Activated B cell treated with CpG ODN at 0.5 μM for 24 hours (primary cell): ENCODE data around the gene CDK8. TPM values are rescaled to one million over a fixed set of nuclear protein-coding genes. Genes with fewer than 3 reads are reported as not detected.
"Not testable (repeated sequence)": the region's sequence is repeated elsewhere in the genome, so short reads cannot be mapped to it uniquely, and the experiment has no call there.

Experiments used
- ATAC-seq: fragments of 200-7000 bp; cut with Tn5 transposase; one replicate; pipeline ENCODE4 v1.10.0; 2021; ENCODE audit warnings: low read depth, mild to moderate bottlenecking, moderate library complexity
- CTCF ChIA-PET: fragments of 350-600 bp; sonication (Branson Sonifier 250); formaldehyde crosslinking; loops from one replicate; lab custom pipeline; 2021; ENCODE audit warnings: antibody characterized with exemption; lab: Charles Lee
- POLR2A ChIA-PET: fragments of 350-600 bp; sonication (Branson Sonifier 250); formaldehyde crosslinking; loops from one replicate; lab custom pipeline; 2021; ENCODE audit warnings: antibody characterized with exemption; lab: Charles Lee
- DNase-seq: peaks from one replicate; pipeline ENCODE4 v3.0.0; 2022
- H3K27ac Mint-ChIP-seq: one replicate; pipeline ENCODE4 v1.8.0; 2020; ENCODE audit warnings: mixed read lengths
- H3K27me3 Mint-ChIP-seq: one replicate; pipeline ENCODE4 v1.8.0; 2021; ENCODE audit warnings: mixed read lengths
- H3K36me3 Mint-ChIP-seq: one replicate; pipeline ENCODE4 v1.8.0; 2021; ENCODE audit warnings: low read depth, mixed read lengths
- H3K4me1 Mint-ChIP-seq: one replicate; pipeline ENCODE4 v1.8.0; 2021; ENCODE audit warnings: mixed read lengths
- H3K4me3 Mint-ChIP-seq: one replicate; pipeline ENCODE4 v1.8.0; 2020; ENCODE audit warnings: mild to moderate bottlenecking, mixed read lengths
- H3K9me3 Mint-ChIP-seq: one replicate; pipeline ENCODE4 v1.8.0; 2020; ENCODE audit warnings: mixed read lengths
- intact Hi-C: fragments of 100-400 bp; cut with micrococcal nuclease; formaldehyde crosslinking; loops from one replicate; pipeline ENCODE4 v1.15.1; 2024
- total RNA-seq: library from RNA; stranded (reverse); gene quantifications from 2 replicates; pipeline ENCODE4 v1.2.3, GENCODE V29; 2022
- TF ChIP-seq, protein P1 (sequence below): fragments of 200-600 bp; IDR thresholded peaks from one replicate; pipeline ENCODE4 v1.8.0; 2022; ENCODE audit warnings: antibody characterized with exemption, mild to moderate bottlenecking

The CDK8 gene
- total RNA-seq, 1 donor from 2014 or later = 12.8 TPM

DNA sequence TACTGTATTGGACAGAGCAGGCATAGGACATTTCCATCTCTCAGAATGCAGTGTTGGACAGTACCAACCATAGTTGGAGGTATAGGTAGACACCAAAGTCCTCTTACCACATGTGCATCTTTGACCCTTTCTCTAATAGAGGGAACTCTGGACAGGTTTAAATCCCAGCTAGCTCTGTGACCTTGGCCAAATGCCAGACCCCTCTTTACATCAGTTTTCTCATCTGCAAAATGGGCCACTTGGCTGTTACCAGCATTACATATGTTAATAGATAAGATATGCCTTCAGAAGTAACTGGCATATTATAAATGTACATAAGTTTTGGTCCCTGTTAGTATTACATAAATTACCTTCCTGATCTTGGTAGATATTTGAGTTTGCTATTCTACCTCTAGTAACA, 54.3 kb downstream of the CDK8 start:
- DNase-seq (no peak), ATAC-seq (no peak)
- H3K36me3 Mint-ChIP-seq = peaks cover 2% of the 10 kb centered on the region
- CTCF ChIA-PET = no interaction called here
- TF ChIP-seq, protein P1, sequence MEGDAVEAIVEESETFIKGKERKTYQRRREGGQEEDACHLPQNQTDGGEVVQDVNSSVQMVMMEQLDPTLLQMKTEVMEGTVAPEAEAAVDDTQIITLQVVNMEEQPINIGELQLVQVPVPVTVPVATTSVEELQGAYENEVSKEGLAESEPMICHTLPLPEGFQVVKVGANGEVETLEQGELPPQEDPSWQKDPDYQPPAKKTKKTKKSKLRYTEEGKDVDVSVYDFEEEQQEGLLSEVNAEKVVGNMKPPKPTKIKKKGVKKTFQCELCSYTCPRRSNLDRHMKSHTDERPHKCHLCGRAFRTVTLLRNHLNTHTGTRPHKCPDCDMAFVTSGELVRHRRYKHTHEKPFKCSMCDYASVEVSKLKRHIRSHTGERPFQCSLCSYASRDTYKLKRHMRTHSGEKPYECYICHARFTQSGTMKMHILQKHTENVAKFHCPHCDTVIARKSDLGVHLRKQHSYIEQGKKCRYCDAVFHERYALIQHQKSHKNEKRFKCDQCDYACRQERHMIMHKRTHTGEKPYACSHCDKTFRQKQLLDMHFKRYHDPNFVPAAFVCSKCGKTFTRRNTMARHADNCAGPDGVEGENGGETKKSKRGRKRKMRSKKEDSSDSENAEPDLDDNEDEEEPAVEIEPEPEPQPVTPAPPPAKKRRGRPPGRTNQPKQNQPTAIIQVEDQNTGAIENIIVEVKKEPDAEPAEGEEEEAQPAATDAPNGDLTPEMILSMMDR = no peak
- POLR2A ChIA-PET = no interaction called here
- peaks cover 32% of the 10 kb centered on the region for H3K4me1 Mint-ChIP-seq
- no peaks in the 10 kb centered on the region for H3K27me3 Mint-ChIP-seq
- no peak overlapping the region for H3K4me3 Mint-ChIP-seq
- peaks cover 2% of the 10 kb centered on the region for H3K9me3 Mint-ChIP-seq
- intact Hi-C loops = no loop called here
- no peak overlapping the region for H3K27ac Mint-ChIP-seq

DNA sequence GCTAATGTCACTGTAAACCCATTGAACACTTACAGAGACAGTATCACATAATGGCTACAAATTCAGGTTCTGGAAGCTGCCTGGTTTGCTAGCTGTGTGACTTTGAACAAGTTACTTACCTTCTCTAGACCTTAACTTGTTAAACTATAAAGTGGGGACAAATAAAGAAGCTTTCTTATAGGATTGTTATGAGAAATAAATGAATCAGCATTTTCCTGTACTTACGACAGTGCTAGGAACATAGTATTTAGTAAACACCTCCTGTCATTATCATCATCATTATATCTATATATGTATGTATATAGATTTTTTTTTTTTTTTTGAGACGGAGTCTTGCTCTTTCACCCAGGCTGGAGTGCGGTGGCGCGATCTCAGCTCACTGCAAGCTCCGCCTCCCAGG, 54.9 kb downstream of the CDK8 start:
- H3K9me3 Mint-ChIP-seq = peaks cover 2% of the 10 kb centered on the region
- DNase-seq (no peak), ATAC-seq (no peak)
- intact Hi-C loops = no loop called here
- no peak overlapping the region for H3K27ac Mint-ChIP-seq
- TF ChIP-seq, protein P1 = no peak
- ChIA-PET POLR2A (interaction anchor here (0.6 kb wide), 1 partner anchor 98 kb away, joined by 3 read pairs; no protein-coding TSS in a partner anchor), CTCF (no interaction called here)
- peaks cover 35% of the 10 kb centered on the region for H3K4me1 Mint-ChIP-seq
- H3K36me3 Mint-ChIP-seq = peaks cover 2% of the 10 kb centered on the region
- no peak overlapping the region for H3K4me3 Mint-ChIP-seq
- H3K27me3 Mint-ChIP-seq = no peaks in the 10 kb centered on the region

DNA sequence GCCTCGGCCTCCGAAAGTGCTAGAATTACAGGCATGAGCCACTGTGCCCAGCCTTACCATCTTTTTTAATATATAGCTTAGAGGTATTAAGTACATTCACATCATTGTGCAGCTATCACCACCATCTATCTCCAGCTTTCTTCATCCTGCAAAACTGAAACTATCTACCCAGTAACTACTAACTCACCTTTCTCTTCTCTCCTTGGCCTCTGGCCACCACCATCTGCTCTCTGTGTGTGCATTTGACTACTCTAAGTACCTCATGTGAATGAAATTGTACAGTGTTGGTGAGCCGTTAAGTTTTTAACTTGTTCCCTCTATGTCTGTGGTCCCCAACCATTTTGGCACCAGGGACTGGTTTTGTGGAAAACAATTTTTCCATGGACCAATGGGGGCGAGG, 56.1 kb downstream of the CDK8 start:
- H3K4me1 Mint-ChIP-seq = peaks cover 32% of the 10 kb centered on the region
- H3K36me3 Mint-ChIP-seq = peaks cover 2% of the 10 kb centered on the region
- ChIA-PET POLR2A (no interaction called here), CTCF (interaction anchor here (0.9 kb wide), 1 partner anchor 8 kb away, joined by 3 read pairs; no protein-coding TSS in a partner anchor)
- H3K4me3 Mint-ChIP-seq = no peak overlapping the region
- H3K27ac Mint-ChIP-seq = no peak overlapping the region
- H3K27me3 Mint-ChIP-seq = no peaks in the 10 kb centered on the region
- TF ChIP-seq, protein P1 = no peak
- DNase-seq (no peak), ATAC-seq (no peak)
- peaks cover 2% of the 10 kb centered on the region for H3K9me3 Mint-ChIP-seq
- intact Hi-C loops = no loop called here

DNA sequence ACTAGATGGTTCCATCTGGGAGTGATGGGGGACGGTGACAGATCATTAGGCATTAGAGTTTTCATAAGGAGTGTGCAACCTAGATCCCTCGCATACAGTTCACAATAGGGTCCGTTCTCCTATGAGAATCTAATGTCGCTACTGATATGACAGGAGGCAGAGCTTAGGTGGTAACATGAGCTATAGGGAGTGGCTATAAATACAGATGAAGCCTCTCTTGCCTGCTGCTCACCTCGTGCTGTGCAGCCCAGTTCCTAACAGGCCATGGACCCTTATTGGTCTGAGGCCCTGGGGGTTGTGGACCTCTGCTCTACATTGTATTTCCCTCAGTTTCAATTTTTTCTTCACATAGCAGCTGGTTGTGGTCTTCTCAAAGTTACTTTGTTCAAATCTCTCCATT, 56.5 kb downstream of the CDK8 start:
- CTCF ChIA-PET = interaction anchor here (0.9 kb wide), 1 partner anchor 7 kb away, joined by 3 read pairs; no protein-coding TSS in a partner anchor
- H3K27ac Mint-ChIP-seq = no peak overlapping the region

DNA sequence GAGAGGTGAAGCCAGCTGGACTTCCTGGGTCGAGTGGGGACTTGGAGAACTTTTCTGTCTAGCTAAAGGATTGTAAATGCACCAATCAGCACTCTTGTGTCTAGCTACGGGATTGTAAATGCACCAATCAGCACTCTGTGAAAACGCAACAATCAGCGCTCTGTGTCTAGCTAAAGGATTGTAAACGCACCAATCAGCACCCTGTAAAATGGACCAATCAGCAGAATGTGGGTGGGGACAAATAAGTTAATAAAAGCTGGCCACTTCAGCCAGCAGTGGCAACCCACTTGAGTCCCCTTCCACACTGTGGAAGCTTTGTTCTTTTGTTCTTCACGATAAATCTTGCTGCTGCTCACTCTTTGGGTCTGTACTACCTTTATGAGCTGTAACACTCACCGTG, 58.1 kb downstream of the CDK8 start:
- H3K9me3 Mint-ChIP-seq, POLR2A ChIA-PET, intact Hi-C loops, H3K27me3 Mint-ChIP-seq, H3K4me3 Mint-ChIP-seq, ATAC-seq, DNase-seq, H3K36me3 Mint-ChIP-seq, CTCF ChIA-PET, H3K27ac Mint-ChIP-seq: not testable (repeated sequence)
- peaks cover 23% of the 10 kb centered on the region for H3K4me1 Mint-ChIP-seq

More for the DNA sequence above, 56.5 kb downstream of the CDK8 start:
- TF ChIP-seq, protein P1 = no peak
- DNase-seq (no peak), ATAC-seq (no peak)
- intact Hi-C loops = no loop called here
- Mint-ChIP-seq H3K36me3 (peaks cover 2% of the 10 kb centered on the region), H3K4me1 (peaks cover 27% of the 10 kb centered on the region), H3K27me3 (no peaks in the 10 kb centered on the region), H3K9me3 (peaks cover 2% of the 10 kb centered on the region), H3K4me3 (no peak overlapping the region)
- POLR2A ChIA-PET = no interaction called here

DNA sequence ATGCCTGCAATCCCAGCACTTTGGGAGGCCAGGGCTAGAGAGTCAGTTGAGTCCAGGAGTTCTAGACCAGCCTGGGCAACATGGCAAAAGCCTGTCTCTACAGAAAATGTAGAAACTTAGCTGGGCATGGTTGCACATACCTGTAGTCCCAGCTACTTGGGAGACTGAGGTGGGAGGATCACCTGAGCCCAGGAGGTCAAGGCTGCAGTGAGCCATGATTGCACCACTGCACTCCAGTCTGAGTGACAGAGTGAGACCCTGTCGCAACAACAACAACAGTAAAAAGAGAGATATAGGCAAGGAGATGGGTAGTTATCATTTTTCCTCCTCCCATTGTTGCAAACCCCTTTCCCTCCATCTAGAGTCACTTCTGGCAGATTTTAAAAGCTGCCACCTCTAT, 62.2 kb downstream of the CDK8 start:
- ATAC-seq, intact Hi-C loops, H3K36me3 Mint-ChIP-seq, H3K9me3 Mint-ChIP-seq, DNase-seq, H3K27me3 Mint-ChIP-seq, H3K27ac Mint-ChIP-seq, CTCF ChIA-PET, H3K4me3 Mint-ChIP-seq, POLR2A ChIA-PET: not testable (repeated sequence)
- peaks cover 18% of the 10 kb centered on the region for H3K4me1 Mint-ChIP-seq
